SK-N-MC (cell line): ENCODE results near the gene REXO5.
"Not testable (repeated sequence)": the region's sequence is repeated elsewhere in the genome, so short reads cannot be mapped to it uniquely, and the experiment has no call there.

ENCODE experiments used
- DNase-seq: peaks from one replicate; pipeline ENCODE4 v3.0.0-alpha.2; 2011; ENCODE audit warnings: low read depth, low spot score
- H3K27ac ChIP-seq: fragments of 200-600 bp; sonication (generic); 2 replicates; pipeline ENCODE4 v1.5.1; 2016; ENCODE audit warnings: mixed run types
- H3K36me3 ChIP-seq: fragments of 200-600 bp; sonication (generic); 2 replicates; pipeline ENCODE4 v1.6.1; 2017; ENCODE audit warnings: antibody characterized with exemption, low read length, mixed read lengths; ENCODE audit not compliant: insufficient read depth
- H3K4me3 ChIP-seq: fragments of 200-600 bp; sonication (generic); 2 replicates; pipeline ENCODE4 v1.5.1; 2016
- H3K9ac ChIP-seq: fragments of 200-600 bp; sonication (generic); 2 replicates; pipeline ENCODE4 v1.8.0; 2017; ENCODE audit warnings: mixed run types, mixed read lengths; ENCODE audit not compliant: insufficient read length
- H3K9me3 ChIP-seq: fragments of 200-600 bp; sonication (generic); 2 replicates; pipeline ENCODE4 v1.6.1; 2017; ENCODE audit warnings: low read depth, mild to moderate bottlenecking, antibody characterized with exemption, low read length, moderate library complexity, mixed read lengths
- EZH2 ChIP-seq: fragments of 200-600 bp; sonication (generic); IDR thresholded peaks from one replicate; pipeline ENCODE4 v1.6.1; 2017; ENCODE audit warnings: antibody characterized with exemption
- FOXP2 ChIP-seq: optimal IDR thresholded peaks from 2 replicates; pipeline ENCODE3; 2011; ENCODE audit warnings: mild to moderate bottlenecking, moderate library complexity; ENCODE audit not compliant: insufficient read depth; ENCODE audit errors: extremely low read length, control extremely low read depth
- POLR2AphosphoS5 ChIP-seq: IDR thresholded peaks from 2 replicates; pipeline ENCODE4 v1.6.1; 2012; ENCODE audit warnings: mild to moderate bottlenecking, low read depth, low read length, borderline replicate concordance

The REXO5 gene

GRCh38 chr16:20806168-20807050 lies at the start of gene REXO5, which contains the start of gene ERI2:
Gene REXO5, plus strand, starts transcription at chr16:20806527. Its CDS starts 427 bp downstream, at chr16:20806954.
Gene ERI2, minus strand, starts transcription at chr16:20806472. Its CDS starts 42 bp downstream, at chr16:20806430.
- Histone ChIP-seq H3K4me3 (peak within 1 kb of the TSS; percentile 100), H3K9me3 (no peaks in the 10 kb centered on the region), H3K9ac (peak within 1 kb of the TSS; percentile 94), H3K36me3 (no peaks in the 10 kb centered on the region), H3K27ac (peak within 1 kb of the TSS; percentile 85)
- TF ChIP-seq FOXP2 (no peak), POLR2AphosphoS5 (peak; percentile 96)
- peak; percentile 40 for DNase-seq

GRCh38 chr16:20760346-20760745 lies 46.0 kb upstream of the REXO5 start:
- no peak overlapping the region for H3K27ac ChIP-seq
- no peak overlapping the region for H3K4me3 ChIP-seq
- no peak for TF ChIP-seq FOXP2
- H3K36me3 ChIP-seq = no peaks in the 10 kb centered on the region
- DNase-seq = no peak
- no peaks in the 10 kb centered on the region for H3K9me3 ChIP-seq
- no peak overlapping the region for H3K9ac ChIP-seq

- no peaks in the 10 kb centered on the region for H3K36me3 ChIP-seq
- no peak for DNase-seq
- no peak overlapping the region for H3K4me3 ChIP-seq
- H3K9me3 ChIP-seq = no peaks in the 10 kb centered on the region
- TF ChIP-seq FOXP2 (no peak), POLR2AphosphoS5 (no peak), EZH2 (no peak)
- no peak overlapping the region for H3K9ac ChIP-seq
- H3K27ac ChIP-seq = no peak overlapping the region
Observed at GRCh38 chr16:20761175-20761574, 45.2 kb upstream of the REXO5 start.

- no peak overlapping the region for H3K27ac ChIP-seq
- no peaks in the 10 kb centered on the region for H3K36me3 ChIP-seq
- H3K9ac ChIP-seq = no peak overlapping the region
- no peaks in the 10 kb centered on the region for H3K9me3 ChIP-seq
- no peak for DNase-seq
- no peak overlapping the region for H3K4me3 ChIP-seq
- no peak for TF ChIP-seq EZH2
- no peak for TF ChIP-seq POLR2AphosphoS5
- no peak for TF ChIP-seq FOXP2
Observed at GRCh38 chr16:20762404-20763123, 43.8 kb upstream of the REXO5 start.

- Histone ChIP-seq H3K9ac (no peak within 1 kb of the TSS), H3K27ac (no peak within 1 kb of the TSS), H3K9me3 (no peaks in the 10 kb centered on the region), H3K4me3 (peak within 1 kb of the TSS; percentile 72), H3K36me3 (no peaks in the 10 kb centered on the region)
- no peak for TF ChIP-seq POLR2AphosphoS5
- TF ChIP-seq EZH2 = no peak
- TF ChIP-seq FOXP2 = no peak
- no peak for DNase-seq
Observed at GRCh38 chr16:20763461-20764232, 42.7 kb upstream of the REXO5 start, which contains the start of gene ACSM3. Gene ACSM3, plus strand, starts transcription at chr16:20764014. Its CDS starts 6,021 bp downstream, at chr16:20770035.

GRCh38 chr16:20764448-20764847 lies 41.9 kb upstream of the REXO5 start:
- DNase-seq, H3K9ac ChIP-seq, H3K36me3 ChIP-seq, H3K9me3 ChIP-seq, H3K4me3 ChIP-seq, H3K27ac ChIP-seq: not testable (repeated sequence)

- no peaks in the 10 kb centered on the region for H3K9me3 ChIP-seq
- no peak overlapping the region for H3K4me3 ChIP-seq
- H3K27ac ChIP-seq = no peak overlapping the region
- H3K9ac ChIP-seq = no peak overlapping the region
- TF ChIP-seq POLR2AphosphoS5 = no peak
- no peak for TF ChIP-seq EZH2
- no peak for TF ChIP-seq FOXP2
- H3K36me3 ChIP-seq = no peaks in the 10 kb centered on the region
- DNase-seq = no peak
Observed at GRCh38 chr16:20765732-20766131, 40.6 kb upstream of the REXO5 start.

GRCh38 chr16:20766294-20766693 lies 40.0 kb upstream of the REXO5 start:
- no peak for DNase-seq
- no peak overlapping the region for H3K4me3 ChIP-seq

More at GRCh38 chr16:20766294-20766693, 40.0 kb upstream of the REXO5 start:
- H3K9me3 ChIP-seq = no peaks in the 10 kb centered on the region
- H3K36me3 ChIP-seq = no peaks in the 10 kb centered on the region
- no peak overlapping the region for H3K9ac ChIP-seq
- H3K27ac ChIP-seq = no peak overlapping the region
- TF ChIP-seq POLR2AphosphoS5 (no peak), EZH2 (no peak), FOXP2 (no peak)
